Cardiac septum (tissue), 1 donor: ENCODE data around the gene XYLT2. TPM values are rescaled to one million over a fixed set of nuclear protein-coding genes. Genes with fewer than 3 reads are reported as not detected.

Experiments
- total RNA-seq: library from RNA; stranded (reverse); fragmentation: NEBNext Ultra II Directional; extraction: Animal tissue kit (Norgen Biotek cat#: 25700); gene quantifications from one replicate; pipeline ENCODE4 v1.2.1, GENCODE V29; 2021
- donor health status: DM: no; HTN: no; CAD: no.

XYLT2 gene
- total RNA-seq, 1 donor from 2014 or later: 10.8 TPM

Other genes starting within 250 kb of the XYLT2 start
- 4.4 TPM for gene SAMD14, start 216.0 kb upstream of the XYLT2 start, total RNA-seq
- gene PPP1R9B, start 195.4 kb upstream of the XYLT2 start, total RNA-seq: 46.1 TPM
- gene SGCA, start 180.1 kb upstream of the XYLT2 start, total RNA-seq: 159 TPM
- gene COL1A1, start 144.5 kb upstream of the XYLT2 start, total RNA-seq: 142 TPM
- gene TMEM92, start 71.7 kb upstream of the XYLT2 start, total RNA-seq: not detected
- 61.4 TPM for gene MRPL27, start 27.1 kb downstream of the XYLT2 start, total RNA-seq
- 0.35 TPM for gene EME1, start 27.1 kb downstream of the XYLT2 start, total RNA-seq
- 32.9 TPM for gene LRRC59, start 51.4 kb downstream of the XYLT2 start, total RNA-seq
- gene ACSF2, start 80.1 kb downstream of the XYLT2 start, total RNA-seq: 9.6 TPM
- gene CHAD, start 122.8 kb downstream of the XYLT2 start, total RNA-seq: 0.30 TPM
- gene RSAD1, start 132.7 kb downstream of the XYLT2 start, total RNA-seq: 35.4 TPM
- gene MYCBPAP, start 162.3 kb downstream of the XYLT2 start, total RNA-seq: 0.13 TPM
- 8.5 TPM for gene EPN3, start 186.6 kb downstream of the XYLT2 start, total RNA-seq
- 51.9 TPM for gene SPATA20, start 201.0 kb downstream of the XYLT2 start, total RNA-seq
- 0.13 TPM for gene CACNA1G, start 214.6 kb downstream of the XYLT2 start, total RNA-seq